ENCODE measurements around the gene CCDC175.

CCDC175 gene

DNA sequence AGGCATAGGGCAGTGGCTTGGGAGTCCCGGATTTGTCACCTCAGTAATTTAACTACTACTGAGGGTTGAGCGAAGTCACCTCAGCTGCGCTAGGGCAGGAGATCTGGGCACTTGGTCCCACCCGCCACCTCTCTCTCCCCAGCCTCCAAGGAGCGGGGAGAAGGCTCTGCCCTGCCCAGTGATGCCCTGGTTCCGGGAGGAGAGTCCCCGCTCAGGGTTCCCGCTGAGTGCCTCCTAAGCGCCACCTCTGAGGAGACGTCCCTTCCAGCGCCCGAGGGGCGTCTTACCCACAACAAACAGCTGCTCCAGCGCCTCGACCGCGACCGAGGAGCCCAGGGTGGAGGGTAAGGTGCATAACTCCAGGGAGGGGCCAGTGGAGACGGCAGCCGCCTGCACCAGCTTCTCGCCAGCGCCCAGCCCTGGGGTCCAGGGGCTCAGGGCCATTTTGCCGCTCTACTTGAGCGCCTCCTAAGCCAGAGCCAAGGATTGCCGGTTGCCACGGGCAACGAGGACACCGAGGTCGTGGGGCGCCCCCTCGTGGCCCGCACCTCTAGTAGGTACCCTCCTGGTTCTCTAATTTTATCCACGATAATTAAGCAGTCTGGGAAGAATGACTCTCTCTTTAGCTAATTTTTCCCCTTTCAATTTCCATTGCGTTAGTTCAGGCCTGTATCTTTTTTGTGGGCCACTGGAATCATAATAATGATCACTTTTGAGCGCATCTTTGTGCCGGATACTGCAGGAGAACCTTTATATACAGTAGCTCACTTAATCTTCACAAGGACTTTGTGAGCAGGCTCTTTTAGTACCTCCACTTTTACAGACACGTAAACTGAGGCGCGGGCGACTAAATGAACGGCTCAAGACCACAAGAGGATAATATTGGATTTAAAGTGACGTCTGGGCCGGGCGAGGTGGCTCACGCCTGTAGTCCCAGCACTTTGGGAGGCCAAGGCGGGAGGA, at the start of gene CCDC175:
Gene CCDC175, minus strand, starts transcription at position 481 of the 963 bp plus-strand sequence. Its CDS starts 37 bp downstream, at position 444.
- DNase-seq (ENCODE audit: low spot score) = peak; percentile 78

DNA sequence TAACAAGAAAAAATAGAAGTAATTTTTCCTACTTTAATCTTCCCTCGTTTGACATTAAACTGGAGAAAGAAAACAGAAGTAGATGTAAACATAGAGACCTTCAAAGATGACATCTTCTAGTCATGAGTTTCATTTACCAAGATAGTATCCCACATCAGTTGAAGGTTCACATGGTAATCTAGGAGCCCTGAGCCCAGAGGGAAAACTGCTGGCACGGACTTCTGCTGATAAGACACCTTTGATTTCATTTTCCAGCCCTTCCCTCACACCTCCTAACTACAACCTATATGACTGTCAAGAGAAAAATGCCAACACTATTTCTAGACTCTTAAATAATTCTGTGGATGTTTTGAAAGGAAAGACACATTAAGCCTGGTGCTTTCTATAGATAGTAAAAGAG, 46.0 kb upstream of the CCDC175 start:
- DNase-seq (ENCODE audit: low spot score) = no peak

DNA sequence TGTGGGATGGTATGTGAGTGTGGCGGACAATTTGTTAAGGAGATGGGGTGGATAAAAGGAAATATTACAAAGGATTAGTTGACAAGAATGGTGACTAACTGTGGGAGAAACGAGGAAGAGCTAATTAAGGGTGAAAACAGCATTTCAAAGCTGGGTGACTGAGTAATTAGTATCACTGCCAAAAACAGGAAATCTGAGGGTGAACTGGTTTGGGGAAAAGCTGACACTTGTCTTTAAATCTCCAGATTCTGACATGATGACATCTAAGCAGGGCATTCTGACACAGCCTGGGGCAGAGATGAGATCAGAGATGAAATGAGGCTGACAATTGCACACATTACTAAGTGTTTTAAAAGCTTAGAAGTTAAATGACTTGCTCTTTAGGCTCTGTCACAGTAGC, 42.4 kb upstream of the CCDC175 start:
- no peak for DNase-seq (ENCODE audit: low spot score)

DNA sequence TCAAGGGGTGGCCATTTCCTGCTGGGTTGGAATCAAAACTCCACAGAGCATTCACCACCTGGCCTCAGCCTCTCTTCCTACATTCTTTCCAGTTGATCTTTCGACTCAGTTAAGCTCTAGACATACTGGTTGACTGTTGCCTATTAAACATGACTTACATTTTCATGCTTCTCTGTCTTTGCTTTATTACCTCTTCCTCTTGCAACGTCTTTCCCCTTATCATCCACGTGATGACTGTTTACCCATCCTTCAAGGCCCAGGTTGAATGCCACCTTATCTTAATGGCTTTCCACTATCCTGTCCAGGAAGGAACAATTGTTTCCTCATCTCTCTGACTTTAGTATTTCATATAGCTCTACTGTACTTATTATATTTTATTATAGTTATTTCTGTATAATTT, 24.4 kb upstream of the CCDC175 start:
- no peak for DNase-seq (ENCODE audit: low spot score)

DNA sequence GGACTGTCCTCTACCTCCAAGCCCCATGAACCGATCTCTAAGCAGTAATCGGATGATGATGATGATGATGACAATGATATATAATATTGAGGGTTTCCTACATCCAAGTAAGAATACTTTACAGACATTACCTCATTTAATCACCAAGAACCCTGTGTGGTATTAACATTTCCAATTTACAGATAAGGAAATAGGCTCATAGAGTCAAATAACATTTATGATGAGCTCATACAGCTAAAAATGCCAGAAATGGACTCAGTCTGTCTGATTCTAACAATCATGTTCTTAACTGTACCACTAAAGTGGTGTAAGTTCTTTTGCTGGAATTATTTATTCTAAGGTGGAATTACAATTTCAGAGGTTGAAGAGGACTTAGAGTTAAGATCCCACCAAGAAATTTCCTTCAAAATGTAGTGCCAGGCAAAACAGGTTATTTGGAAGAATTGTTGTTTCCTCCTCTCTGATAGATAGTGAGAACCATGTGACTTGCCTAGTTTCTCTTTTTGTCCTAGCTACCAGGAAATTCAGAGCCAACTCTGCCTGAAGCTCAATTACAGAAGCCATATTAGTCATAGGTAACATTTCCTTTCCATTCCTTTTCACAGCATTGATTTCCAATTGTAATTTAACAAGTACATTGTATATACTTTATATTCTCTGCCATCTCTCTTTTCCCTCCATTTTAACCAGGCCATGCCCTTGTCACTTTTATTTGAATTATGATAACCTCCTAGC, 23.8 kb upstream of the CCDC175 start:
- DNase-seq (ENCODE audit: low spot score) = no peak

DNA sequence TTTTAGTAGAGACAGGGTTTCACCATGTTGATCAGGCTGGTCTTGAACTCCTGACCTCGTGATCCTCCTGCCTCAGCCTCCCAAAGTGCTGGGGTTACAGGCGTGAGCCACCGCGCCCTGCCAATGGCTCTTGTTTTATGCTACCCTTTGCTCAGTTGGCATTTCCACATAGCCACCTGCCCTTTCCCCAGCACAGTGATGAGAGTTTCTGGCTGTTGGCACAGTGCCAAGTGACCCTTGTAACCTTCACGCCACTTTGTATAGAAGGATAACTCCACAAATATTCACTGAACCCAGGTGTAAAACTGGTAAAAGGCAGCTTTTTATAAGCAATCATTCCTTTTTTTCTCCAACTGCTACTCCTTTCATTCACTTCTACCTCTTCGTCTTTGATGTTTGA, 18.5 kb upstream of the CCDC175 start:
- DNase-seq (ENCODE audit: low spot score) = no peak

DNA sequence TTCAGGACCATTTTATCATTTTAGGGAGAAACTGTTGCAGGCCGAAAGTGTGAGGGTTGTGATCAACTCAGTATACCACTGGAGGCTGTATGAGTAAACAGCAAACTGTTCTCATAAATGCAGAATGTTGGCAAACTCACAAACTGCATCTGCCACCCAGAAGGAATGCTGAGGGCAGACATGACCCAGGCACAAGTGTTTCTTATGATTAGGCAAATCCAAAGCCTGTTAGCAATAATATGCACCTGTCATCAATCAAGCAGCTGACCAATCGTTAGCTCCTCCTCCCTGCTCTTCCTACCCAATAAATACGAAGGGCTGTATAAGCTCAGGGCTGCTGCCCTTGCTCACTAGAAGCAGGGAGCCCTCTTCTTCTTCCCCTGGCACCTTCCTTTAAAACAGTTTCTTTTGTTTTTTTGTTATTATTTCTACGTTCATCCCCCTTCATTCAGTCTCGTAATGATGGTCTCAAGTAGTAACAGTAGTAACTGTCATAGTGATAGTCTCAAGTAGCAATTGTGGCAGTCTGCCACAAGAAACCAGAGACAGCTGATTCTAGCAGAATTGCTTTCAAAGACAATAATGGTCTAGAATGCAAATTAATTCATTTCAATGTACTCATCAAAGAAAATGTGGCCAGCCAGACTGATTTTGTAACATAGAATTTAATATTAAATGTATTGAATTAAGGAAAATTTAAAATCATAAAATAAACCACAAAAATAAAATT, 15.2 kb upstream of the CCDC175 start:
- no peak for DNase-seq (ENCODE audit: low spot score)

DNA sequence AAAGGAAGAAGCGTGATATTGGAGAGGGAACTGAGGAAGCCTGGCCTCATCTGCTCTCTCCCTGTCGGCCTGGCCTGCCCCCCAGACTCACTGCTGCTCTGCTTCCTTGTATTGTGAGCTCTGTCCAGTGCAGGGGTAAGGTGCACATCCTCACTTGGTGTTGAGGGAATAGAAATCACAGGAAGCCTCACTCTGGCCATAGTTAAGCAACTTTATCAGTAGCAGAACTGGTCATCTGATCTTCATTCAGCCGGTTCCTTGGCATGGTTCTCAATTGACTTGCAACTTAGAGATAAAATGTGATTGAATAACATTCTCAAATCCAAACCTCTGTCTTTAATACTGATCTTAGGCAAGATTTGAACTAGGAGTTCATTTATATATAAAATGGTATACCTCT, 11.5 kb upstream of the CCDC175 start:
- DNase-seq (ENCODE audit: low spot score) = no peak

DNA sequence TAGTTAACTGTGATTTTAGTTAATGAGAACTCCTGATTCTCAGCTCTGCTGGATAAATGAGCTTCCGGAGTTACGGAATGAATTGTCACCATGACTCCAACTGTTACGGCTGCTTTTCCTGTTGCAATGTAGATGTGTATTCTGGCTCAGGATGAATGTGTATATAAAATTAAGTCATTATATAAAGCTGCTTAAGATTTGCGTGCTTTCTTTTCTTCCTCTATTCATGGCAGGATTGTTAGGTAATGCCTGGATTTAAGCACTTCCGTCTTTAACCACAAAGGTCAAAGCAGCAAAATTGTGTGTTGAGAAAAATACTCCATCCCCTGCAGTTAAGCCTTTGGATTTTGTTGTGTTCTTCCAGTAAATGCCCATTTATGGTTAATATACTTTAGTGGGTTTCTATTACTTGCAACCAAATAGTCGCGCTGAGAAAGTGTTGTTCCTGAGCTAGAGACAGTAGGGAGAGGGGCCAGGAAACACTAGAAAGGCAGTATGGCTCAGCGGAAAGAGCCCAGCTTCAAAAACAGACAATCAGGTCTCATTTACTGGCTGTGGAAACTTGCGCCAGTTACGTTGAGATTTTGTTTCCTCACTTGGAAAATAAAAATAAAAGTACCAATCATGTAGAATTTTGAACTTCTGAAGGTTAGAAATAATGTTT, 9.4 kb upstream of the CCDC175 start:
- no peak for DNase-seq (ENCODE audit: low spot score)

DNA sequence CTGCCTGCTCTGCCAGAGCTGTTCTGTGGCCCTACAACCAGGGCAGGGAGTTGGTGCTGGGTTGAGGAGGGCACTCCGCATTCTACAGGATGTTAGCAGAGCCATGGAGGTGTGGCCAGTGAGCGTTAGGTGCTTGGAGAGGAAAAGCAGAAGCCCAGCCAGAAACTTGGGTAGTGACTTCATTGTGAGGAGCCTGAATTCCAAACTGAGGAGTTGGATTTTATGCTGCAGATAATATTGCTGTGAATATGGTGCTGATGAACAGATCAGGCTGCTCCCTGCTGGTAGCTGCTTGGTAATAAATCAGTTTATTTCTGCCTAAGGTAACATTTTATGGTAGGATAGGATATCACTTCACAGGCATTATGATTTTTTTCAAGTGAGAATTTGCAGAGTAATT, 7.1 kb upstream of the CCDC175 start:
- no peak for DNase-seq (ENCODE audit: low spot score)

DNA sequence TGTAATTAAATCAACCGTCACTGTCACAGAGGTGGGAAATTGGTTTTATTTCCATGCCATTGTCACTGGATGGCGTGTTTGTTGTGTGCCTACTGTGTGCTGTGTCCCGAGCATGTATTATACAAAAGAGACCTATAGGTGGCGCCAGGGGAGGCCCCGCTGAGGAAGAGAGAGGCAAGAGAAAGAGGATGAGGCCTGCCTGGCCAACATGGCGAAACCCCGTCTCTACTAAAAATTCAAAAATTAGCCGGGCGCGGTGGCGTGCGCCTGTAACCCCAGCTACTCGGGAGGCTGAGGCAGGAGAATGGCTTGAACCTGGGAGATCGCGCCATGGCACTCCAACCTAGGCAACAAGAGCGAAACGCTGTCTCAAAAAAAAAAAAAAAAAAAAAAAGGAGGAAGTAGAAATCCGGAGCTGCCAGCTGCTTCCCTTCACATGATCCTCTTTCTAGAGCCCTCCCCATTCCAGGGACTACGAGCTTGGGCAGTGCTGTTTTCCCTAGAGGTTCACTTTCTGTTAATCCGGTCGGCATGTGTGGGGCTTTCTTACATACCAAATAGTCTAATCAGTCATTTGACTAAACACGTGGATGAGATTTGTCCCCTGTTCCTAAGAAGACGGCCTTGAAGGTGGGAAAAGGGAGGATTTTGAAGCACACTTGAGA, 6.4 kb upstream of the CCDC175 start:
- DNase-seq (ENCODE audit: low spot score) = no peak

DNA sequence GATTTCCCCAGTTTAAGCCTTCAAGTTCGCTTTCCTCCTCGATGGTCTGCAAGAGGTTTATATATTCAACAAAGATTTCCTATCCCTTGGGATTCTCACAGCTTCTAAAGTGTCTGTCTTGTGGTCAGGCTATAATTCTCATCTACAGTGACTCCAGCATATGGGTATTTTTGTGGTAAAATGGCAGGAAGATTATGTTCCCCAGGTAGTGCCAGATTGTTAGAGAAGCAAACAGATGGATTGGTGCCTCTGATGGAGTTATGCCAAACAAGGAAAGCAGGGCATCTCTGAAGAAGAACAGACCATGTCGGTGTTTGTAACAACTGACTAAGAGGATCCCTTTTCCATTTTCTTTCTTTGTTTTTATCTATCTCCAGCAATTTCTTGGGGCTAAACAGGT, 5.5 kb upstream of the CCDC175 start:
- DNase-seq (ENCODE audit: low spot score) = no peak

DNA sequence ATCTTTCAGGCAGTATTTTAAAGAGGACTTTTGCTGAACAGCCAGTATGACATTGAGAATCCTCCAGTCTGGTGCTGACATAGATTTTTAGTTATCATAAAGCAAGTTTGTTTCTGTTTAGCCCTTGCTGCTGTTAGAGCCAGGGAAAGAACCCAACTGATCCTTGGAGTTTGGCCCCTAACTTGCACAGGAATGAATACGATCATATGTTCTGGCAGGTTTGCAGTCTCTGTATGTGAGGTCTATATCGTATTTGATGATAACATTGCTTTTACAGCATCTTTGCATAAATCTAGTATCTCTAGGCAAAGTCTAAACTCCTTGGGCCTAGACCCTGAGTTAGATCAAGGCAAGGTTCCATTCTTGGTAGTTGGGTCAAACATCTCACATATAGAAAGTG, 4.3 kb upstream of the CCDC175 start:
- no peak for DNase-seq (ENCODE audit: low spot score)

DNA sequence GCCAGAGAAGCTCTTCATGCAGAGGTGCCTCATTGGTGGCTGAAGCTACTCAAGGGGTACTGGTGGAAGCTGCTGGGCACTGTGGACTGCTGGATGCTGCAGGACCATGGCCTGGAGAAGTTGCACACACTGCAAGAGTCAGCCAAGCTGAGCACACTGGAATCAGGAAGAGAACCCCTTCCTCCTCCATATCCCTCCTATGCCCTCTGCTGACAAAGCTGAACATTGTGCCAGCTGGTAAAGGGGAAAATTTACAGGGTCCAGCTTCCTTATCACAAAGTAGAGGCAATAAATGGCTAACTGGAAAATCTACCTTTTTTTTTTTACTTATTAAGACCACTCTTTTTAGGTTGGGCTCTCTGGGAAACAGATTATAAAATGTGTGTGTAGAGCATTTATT, 6.5 kb downstream of the CCDC175 start:
- DNase-seq (ENCODE audit: low spot score) = no peak

DNA sequence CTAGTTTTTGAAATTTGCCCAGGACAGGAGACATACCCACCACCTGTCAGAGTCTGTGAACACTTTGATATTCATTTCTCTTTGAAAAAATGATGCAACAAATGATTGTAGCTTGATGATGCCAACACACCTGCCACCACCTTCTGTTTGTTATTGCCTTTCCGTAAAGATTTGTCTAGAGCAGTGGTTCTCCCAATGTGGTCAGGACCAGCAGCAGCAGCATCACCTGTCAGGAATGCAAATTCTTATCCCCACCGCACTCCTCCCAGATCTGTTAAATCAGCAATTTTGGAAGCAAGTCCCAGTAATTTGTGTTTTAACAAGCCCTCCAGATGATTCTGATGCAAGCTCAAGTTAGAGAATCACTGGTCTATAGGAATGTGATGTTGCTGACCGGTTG, 9.9 kb downstream of the CCDC175 start:
- no peak for DNase-seq (ENCODE audit: low spot score)

DNA sequence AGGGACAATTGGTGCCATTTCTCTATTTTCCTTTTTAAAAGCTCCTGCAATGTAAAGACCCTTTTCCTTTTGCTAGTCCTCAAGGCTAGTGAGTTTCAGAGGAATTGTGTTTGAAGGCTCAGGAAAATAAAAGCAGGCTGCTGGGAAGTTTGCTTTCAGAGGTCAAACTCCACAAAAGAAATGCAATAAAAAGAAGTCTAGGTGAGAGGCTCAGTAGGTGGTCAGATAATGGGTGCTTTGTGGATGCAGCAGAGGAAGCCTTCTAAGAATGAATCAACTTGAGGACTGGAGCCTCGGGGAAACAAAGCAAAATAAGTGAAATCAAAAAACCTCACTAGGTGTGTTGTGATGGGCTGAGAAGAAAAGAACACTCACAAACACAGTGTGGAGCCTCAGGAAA, 10.3 kb downstream of the CCDC175 start:
- no peak for DNase-seq (ENCODE audit: low spot score)

DNA sequence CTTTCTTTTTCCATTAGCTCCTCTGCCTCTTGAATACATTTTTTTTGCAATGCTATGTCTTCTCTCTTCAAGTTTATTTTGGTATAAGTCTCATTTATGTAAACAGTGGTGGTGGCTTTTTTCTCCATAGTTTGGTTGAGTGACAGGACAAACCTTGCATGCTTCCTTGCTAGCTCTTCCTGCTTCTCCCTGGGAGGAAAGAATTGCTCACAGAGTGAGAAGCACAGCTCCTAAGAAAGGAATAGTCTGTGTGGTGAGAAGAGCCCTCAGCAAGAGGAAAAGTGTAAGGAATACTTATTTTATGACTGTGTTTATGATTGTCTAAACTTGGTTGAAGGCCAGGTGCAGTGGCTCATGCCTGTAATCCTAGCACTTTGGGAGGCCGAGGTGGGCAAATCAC, 11.5 kb downstream of the CCDC175 start:
- DNase-seq (ENCODE audit: low spot score) = no peak

DNA sequence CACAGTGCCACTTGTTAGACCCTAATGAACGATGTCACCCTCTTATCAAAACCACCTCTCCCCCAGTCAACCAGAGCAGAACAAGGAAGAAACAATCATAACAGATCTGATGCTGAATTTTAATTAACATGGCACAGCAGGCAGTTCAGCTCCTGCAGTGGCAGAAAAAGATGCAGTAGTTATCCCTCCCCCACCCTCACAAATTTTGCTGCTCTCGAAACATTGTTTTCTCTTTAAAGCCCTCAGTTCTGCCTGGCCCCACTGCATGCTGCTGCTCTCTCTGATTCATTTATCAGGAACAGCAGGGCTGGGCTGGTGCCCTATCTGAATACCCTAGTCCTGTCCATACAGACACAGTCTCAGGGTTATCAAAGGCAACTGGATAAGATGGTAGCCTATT, 12.2 kb downstream of the CCDC175 start:
- no peak for DNase-seq (ENCODE audit: low spot score)

DNA sequence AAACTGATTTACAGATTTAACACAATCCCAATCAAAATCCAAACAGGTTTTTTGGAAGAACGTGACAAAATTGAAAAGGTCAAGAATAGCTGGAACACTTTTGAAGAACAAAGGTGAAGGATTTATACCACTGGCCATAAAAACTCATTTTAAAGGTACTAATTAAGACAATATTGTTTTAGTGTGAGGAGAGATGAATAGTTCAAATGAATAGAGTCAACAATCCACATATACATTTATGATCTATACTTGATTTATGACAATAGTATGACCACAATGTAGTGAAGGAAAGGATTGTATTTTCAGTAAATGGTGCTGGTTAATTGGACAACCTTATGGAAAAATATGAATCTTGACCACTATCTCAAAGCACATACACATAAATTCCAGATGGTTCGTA, 29.3 kb downstream of the CCDC175 start:
- DNase-seq (ENCODE audit: low spot score) = no peak

DNA sequence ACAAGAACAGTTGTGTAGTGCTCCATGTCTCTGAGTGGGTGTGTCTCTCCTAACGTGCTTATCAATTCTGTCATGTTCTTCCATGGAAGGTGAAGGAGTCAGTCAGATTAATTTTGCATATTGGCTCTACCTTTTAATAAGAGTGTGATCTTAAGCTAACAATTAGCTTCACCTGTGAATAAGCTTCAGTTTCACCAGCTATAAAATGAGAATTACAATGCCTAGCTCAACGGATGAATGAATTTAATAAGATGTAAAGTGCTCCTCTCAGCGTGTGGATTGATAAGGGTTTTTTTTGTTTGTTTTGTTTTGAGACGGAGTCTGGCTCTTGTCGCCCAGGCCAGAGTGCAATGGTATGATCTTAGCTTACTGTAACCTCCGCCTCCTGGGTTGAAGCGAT, 32.7 kb downstream of the CCDC175 start:
- DNase-seq (ENCODE audit: low spot score) = no peak

DNA sequence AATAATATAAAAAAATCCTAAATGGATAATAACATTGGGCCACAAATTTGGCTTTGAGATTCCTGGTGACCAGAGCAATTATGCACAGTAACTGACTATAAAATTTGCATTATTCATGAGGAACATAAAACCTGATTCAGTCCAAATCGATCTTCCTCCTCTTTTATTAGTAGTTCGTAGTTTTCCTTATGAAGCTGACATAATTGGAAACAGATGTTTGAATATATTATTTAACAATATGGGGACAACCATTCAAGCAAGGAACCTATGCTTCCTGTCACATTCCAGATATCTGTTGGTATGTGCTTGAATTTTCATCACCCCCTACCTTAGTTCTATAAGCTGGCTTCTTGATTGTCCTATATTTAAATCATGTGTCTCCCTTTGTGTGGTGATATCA, 34.9 kb downstream of the CCDC175 start:
- no peak for DNase-seq (ENCODE audit: low spot score)

DNA sequence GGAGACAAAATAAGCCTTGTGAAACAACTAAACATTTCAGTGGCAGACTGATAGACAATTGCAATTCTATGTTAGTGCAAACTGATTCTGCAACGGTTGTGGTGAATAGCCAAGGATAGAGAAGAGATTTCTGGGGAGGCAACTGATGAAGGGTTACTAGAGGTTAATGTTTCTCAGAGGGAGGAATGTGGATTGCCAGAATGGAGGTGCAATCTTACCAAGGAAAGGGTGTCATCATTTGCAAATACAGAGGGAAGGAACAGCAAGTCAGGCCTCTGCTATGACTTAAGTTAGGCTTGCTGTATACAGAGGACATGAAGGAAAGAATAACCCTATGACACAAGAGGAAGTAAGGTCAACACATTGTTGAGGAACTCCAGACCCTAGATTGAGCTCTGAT, 35.8 kb downstream of the CCDC175 start:
- DNase-seq (ENCODE audit: low spot score) = no peak

All from germinal center (tissue), 1 donor.